Measurements from ENCODE around the gene MEGF10. TPM values are rescaled to one million over a fixed set of nuclear protein-coding genes. Genes with fewer than 3 reads are reported as not detected.

The MEGF10 gene
- total RNA-seq, 1 donor from 2014 or later: 0.47 TPM

GRCh38 chr5:127326431-127326830, 35.8 kb downstream of the MEGF10 start:
- no peak for DNase-seq
- TF ChIP-seq CTCF (IDR thresholded peaks at IDR 0.05; ENCODE audit: borderline replicate concordance): no peak
- no peak overlapping the region for H3K4me3 ChIP-seq
- intact Hi-C loops (cut with micrococcal nuclease): no loop called here
- H3K27me3 ChIP-seq (ENCODE audit: low read depth): peaks cover 19% of the 10 kb centered on the region
- no peaks in the 10 kb centered on the region for H3K9me3 ChIP-seq (replicated peaks)
- no peak overlapping the region for H3K27ac ChIP-seq (replicated peaks)
- H3K36me3 ChIP-seq: no peaks in the 10 kb centered on the region
- H3K4me1 ChIP-seq: no peaks in the 10 kb centered on the region

GRCh38 chr5:127326976-127327755, 36.6 kb downstream of the MEGF10 start:
- H3K27ac ChIP-seq (replicated peaks): no peak overlapping the region
- H3K4me1 ChIP-seq: no peaks in the 10 kb centered on the region
- no peak for TF ChIP-seq CTCF (IDR thresholded peaks at IDR 0.05; ENCODE audit: borderline replicate concordance)
- peaks cover 19% of the 10 kb centered on the region for H3K27me3 ChIP-seq (ENCODE audit: low read depth)
- no peaks in the 10 kb centered on the region for H3K9me3 ChIP-seq (replicated peaks)
- no peak for DNase-seq
- intact Hi-C loops (cut with micrococcal nuclease): no loop called here
- H3K36me3 ChIP-seq: no peaks in the 10 kb centered on the region
- H3K4me3 ChIP-seq: no peak overlapping the region

GRCh38 chr5:127330116-127330515, 39.5 kb downstream of the MEGF10 start:
- Histone ChIP-seq H3K27ac (replicated peaks) (no peak overlapping the region), H3K4me3 (no peak overlapping the region), H3K9me3 (replicated peaks) (no peaks in the 10 kb centered on the region), H3K4me1 (no peaks in the 10 kb centered on the region), H3K36me3 (no peaks in the 10 kb centered on the region), H3K27me3 (ENCODE audit: low read depth) (peaks cover 14% of the 10 kb centered on the region)
- TF ChIP-seq CTCF (IDR thresholded peaks at IDR 0.05; ENCODE audit: borderline replicate concordance): no peak
- no peak for DNase-seq
- intact Hi-C loops (cut with micrococcal nuclease): no loop called here

GRCh38 chr5:127331890-127332649, 41.5 kb downstream of the MEGF10 start:
- Histone ChIP-seq H3K27ac (replicated peaks) (no peak overlapping the region), H3K27me3 (ENCODE audit: low read depth) (peaks cover 14% of the 10 kb centered on the region), H3K4me3 (no peak overlapping the region), H3K36me3 (no peaks in the 10 kb centered on the region), H3K9me3 (replicated peaks) (no peaks in the 10 kb centered on the region), H3K4me1 (no peaks in the 10 kb centered on the region)
- TF ChIP-seq CTCF (IDR thresholded peaks at IDR 0.05; ENCODE audit: borderline replicate concordance): no peak
- no peak for DNase-seq
- intact Hi-C loops (cut with micrococcal nuclease): no loop called here

- intact Hi-C loops (cut with micrococcal nuclease): no loop called here
- Histone ChIP-seq H3K9me3 (replicated peaks) (no peaks in the 10 kb centered on the region), H3K27me3 (ENCODE audit: low read depth) (peaks cover 9% of the 10 kb centered on the region), H3K4me1 (no peaks in the 10 kb centered on the region), H3K27ac (replicated peaks) (no peak overlapping the region), H3K36me3 (no peaks in the 10 kb centered on the region), H3K4me3 (no peak overlapping the region)
- no peak for DNase-seq
- no peak for TF ChIP-seq CTCF (IDR thresholded peaks at IDR 0.05; ENCODE audit: borderline replicate concordance)
Observed at GRCh38 chr5:127333483-127333882, 42.9 kb downstream of the MEGF10 start.

All from left ventricle myocardium inferior (tissue), 1 donor.